GM12872 (cell line): Measurements from ENCODE around the gene PIP4K2C.
A peak's percentile ranks its signal among the peaks of the same experiment; 100 is the strongest.

Experiments
- TF ChIP-seq, protein P1 (sequence below): IDR thresholded peaks from 3 replicates; pipeline ENCODE4 v1.5.1; 2011; ENCODE audit warnings: low read depth, mild to moderate bottlenecking, low read length, moderate library complexity; ENCODE audit not compliant: insufficient read depth

The PIP4K2C gene

DNA sequence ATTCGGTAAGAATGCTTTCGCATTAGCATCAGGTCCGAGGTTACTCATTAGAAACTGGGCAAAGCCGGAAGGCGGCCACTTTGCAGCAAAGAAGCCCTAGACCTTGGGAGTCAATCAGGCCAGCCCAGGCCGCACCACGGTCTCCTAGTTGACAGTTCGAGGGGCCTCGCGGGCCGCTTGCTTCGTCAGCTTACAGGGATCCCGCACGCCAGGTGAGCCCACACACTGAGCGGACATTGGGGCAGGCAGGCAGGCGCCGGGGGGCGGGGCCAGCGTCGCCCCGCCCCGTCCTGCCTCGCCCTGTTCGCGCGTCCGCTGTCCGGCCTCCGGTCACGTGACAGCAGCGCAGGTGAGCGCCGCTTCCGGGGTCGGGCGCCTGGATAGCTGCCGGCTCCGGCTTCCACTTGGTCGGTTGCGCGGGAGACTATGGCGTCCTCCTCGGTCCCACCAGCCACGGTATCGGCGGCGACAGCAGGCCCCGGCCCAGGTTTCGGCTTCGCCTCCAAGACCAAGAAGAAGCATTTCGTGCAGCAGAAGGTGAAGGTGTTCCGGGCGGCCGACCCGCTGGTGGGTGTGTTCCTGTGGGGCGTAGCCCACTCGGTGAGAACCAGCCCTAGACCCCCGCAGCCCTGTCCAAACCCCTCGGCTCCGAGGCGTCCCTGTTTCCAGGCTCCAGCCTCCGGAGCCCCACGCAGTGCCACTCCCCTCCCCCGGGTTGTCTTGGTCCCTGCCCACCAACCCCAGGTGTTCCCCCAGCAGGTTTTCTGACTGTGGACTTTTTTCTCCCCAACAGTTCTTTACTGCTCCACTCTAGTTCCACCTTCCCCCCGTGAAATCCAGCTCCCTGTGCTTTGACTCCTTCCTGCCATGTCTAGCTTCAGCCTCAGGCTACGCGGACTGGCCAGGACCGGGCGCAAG, at the start of gene PIP4K2C:
TSS of gene PIP4K2C (plus strand) at position 329 of the 918 bp plus-strand sequence. CDS start at position 427, 98 bp downstream.
- TF ChIP-seq, protein P1, sequence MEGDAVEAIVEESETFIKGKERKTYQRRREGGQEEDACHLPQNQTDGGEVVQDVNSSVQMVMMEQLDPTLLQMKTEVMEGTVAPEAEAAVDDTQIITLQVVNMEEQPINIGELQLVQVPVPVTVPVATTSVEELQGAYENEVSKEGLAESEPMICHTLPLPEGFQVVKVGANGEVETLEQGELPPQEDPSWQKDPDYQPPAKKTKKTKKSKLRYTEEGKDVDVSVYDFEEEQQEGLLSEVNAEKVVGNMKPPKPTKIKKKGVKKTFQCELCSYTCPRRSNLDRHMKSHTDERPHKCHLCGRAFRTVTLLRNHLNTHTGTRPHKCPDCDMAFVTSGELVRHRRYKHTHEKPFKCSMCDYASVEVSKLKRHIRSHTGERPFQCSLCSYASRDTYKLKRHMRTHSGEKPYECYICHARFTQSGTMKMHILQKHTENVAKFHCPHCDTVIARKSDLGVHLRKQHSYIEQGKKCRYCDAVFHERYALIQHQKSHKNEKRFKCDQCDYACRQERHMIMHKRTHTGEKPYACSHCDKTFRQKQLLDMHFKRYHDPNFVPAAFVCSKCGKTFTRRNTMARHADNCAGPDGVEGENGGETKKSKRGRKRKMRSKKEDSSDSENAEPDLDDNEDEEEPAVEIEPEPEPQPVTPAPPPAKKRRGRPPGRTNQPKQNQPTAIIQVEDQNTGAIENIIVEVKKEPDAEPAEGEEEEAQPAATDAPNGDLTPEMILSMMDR = no peak

DNA sequence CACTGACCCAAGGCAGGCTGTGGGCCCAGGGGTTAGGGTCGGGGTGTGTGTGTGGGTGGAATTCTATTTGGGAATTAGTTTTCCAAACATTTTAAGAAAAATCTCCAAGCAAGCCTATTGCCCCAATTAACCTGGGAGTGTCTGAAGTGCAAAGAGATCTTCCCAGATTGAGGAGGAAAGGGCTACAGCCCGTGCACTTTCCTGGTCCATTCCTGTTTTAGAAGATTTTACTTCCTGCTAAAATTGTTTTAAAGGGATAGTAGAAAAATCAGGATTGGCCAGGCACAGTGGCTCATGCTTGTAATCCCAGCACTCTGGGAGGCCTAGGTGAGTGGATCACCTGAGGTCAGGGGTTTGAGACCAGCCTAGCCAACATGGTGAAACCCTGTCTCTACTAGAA, 49.3 kb upstream of the PIP4K2C start:
- TF ChIP-seq, protein P1 = no peak

DNA sequence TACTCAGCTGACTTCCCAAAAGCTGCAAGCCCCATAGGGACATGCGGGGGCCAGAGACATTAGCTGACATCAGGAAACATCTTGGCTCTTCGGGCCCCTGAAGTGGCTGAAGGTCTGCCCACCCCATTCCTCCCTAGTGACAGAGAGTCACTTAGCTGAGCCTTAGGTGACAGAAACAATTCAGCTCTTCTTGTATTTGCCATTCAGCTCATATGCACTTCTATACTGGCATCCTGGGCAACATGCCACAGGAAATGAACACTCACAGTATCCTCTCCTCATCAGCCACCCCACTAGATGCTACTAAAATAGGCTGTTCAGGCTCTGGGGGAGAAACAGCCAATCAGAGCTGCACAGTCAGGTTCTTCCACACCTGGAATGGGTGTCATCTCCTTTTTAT, 47.4 kb upstream of the PIP4K2C start:
- TF ChIP-seq, protein P1 = no peak

DNA sequence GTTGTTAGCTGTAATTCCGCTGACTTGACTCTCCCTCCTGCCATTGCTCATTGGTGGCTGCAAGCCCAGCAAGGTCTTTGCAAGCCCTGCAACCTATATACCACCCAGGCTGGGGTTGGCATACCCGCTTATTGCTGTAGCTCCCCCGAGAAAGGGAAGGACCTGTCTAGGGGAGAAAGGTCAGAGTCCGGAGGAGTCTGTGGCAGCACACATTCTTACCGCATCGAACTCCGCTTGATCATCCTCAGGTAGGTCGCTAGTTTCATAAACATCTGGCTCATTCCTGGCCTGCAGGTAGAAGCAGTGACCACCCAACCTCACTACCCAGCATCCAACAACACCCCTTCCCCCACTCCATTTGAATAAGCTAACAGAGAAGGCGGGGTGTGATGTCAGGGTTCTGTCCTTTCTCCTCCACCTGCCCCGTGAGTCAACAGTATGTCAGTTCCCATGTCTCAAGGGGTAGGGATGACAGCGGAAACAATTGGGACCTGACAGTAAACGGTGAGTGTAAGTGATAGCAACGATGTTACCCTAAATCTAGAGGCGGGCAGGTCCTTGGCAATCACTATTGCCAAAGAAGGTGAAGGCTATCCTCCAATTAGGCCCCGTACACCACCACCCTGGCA, 45.1 kb upstream of the PIP4K2C start:
- TF ChIP-seq, protein P1 = no peak

DNA sequence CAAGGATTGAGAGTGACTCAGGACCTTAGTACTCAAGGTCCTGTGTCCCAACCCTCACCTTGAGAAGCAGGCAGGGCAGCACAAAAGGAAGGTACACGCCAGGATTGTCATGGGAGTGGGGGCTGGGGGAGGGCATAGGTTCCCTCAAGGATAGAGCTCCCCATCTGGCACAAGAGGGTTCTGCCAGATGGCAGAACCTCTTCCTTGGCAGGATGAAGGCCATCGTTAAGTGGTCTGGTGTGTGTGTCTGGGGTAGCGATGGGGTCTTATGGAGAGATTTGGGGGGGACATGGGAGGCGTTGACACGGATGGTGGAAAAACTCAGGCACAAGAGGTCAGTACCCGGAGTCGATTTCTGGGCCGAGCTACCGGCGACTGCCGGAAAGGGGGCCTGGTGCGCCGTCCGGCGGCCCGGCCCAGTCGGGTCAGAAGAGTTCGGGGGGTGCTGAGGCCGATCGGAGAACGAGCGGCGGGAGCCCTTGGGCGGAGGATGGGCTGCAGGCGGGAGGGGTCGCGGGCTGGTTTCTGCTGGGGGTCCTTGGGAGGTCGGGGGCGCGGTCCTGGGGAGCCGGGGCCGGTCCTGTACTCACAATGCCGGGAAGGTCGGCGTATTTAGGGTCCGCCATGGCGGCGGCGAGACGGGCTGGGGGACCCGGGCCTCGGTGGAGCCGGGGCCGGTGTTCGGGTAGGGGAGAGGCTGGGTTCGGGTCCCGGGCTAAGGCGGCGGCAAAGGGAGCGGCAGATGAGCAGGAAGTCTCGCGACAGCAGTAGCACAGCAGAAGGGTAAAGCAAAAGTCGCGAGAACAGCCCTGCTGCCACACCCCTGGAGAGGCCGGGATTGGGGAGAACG, 44.3 kb upstream of the PIP4K2C start, which contains the start of gene DCTN2:
TSS of gene DCTN2 (minus strand) at position 755 of the 850 bp plus-strand sequence. CDS start at position 626, 129 bp downstream.
- TF ChIP-seq, protein P1 = peak; percentile 42; the same call in 2 of the 3 replicates

DNA sequence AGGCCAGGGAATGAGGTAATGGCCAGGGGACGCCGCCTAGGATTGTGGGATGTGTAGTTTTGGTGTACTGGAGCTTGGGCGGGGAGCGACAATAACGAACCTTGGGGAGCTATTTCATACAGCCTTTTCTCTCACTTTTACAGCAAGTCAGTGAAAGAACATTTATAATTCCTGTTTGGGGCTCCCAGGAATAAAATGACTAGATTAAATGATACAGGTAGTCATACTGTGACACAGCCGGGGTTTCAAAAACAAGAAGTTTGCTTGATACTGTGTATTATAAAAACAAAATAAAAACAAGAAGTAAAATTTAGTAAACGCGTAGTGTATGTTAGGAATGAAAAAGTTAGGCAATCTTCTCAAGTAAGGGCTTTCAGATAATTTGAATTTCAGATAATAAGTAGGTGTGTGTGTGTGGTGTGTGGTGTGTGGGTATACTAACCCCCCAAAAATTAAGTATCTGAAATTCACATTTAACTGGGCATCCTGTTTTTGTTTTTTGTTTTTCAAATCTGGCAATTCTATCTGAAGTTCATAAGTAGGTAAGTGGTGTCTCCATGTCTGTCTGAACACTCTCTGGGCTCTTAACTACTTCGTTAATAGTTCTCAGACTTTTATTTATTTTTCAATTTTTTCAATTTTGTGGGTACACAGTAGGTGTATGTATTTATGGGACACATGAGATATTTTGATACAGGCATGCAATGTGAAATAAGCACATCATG, 43.5 kb upstream of the PIP4K2C start:
- TF ChIP-seq, protein P1 = no peak
